H1 (cell line): ENCODE data around the gene TMPRSS9.

Experiments used
- CEBPB ChIP-seq: IDR thresholded peaks from 2 replicates; pipeline ENCODE4 v1.6.1; 2012; ENCODE audit warnings: low read depth, low read length
- CHD1 ChIP-seq: IDR thresholded peaks from 2 replicates; pipeline ENCODE4 v1.6.1; 2012; ENCODE audit warnings: low read depth, low read length, improper control_type of control experiment
- FOSL1 ChIP-seq: IDR thresholded peaks from 2 replicates; pipeline ENCODE4 v1.6.1; 2011; ENCODE audit warnings: mild to moderate bottlenecking, low read depth, low read length, moderate library complexity; ENCODE audit not compliant: insufficient read depth
- SAP30 ChIP-seq: fragments of 300-600 bp; sonication (generic); IDR thresholded peaks from 2 replicates; pipeline ENCODE4 v1.7.1; 2012; ENCODE audit warnings: low read length, moderate library complexity, mild to moderate bottlenecking, inconsistent platforms; ENCODE audit not compliant: insufficient read depth, insufficient replicate concordance
- SIRT6 ChIP-seq: IDR thresholded peaks from one replicate; pipeline ENCODE4 v1.7.1; 2012; ENCODE audit warnings: low read length, inconsistent platforms
- USF2 ChIP-seq: IDR thresholded peaks from 2 replicates; pipeline ENCODE4 v1.6.1; 2011; ENCODE audit warnings: low read length, improper control_type of control experiment
- TF ChIP-seq, protein P1 (sequence below), 3 experiments: IDR thresholded peaks; 1 replicate in 2 of 3; 2 replicates in 1 of 3; pipeline versions ENCODE4 v1.5.1 to v1.6.1; 2011; ENCODE audit warnings: low read length in 3 of 3, mild to moderate bottlenecking in 3 of 3, inconsistent platforms in 2 of 3, low read depth in 1 of 3, moderate library complexity in 1 of 3; ENCODE audit not compliant: insufficient read depth in 1 of 3; ENCODE audit errors: control extremely low read depth in 1 of 3

- TF ChIP-seq CHD1, result no peak
- TF ChIP-seq CEBPB, result no peak
- TF ChIP-seq, protein P1, sequence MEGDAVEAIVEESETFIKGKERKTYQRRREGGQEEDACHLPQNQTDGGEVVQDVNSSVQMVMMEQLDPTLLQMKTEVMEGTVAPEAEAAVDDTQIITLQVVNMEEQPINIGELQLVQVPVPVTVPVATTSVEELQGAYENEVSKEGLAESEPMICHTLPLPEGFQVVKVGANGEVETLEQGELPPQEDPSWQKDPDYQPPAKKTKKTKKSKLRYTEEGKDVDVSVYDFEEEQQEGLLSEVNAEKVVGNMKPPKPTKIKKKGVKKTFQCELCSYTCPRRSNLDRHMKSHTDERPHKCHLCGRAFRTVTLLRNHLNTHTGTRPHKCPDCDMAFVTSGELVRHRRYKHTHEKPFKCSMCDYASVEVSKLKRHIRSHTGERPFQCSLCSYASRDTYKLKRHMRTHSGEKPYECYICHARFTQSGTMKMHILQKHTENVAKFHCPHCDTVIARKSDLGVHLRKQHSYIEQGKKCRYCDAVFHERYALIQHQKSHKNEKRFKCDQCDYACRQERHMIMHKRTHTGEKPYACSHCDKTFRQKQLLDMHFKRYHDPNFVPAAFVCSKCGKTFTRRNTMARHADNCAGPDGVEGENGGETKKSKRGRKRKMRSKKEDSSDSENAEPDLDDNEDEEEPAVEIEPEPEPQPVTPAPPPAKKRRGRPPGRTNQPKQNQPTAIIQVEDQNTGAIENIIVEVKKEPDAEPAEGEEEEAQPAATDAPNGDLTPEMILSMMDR (IDR thresholded peaks at IDR 0.05; ENCODE audit: control extremely low read depth in 1 of 3, insufficient read depth in 1 of 3, low read depth in 1 of 3, low read length in 3 of 3), result no peak
- TF ChIP-seq FOSL1, result no peak
- no peak for TF ChIP-seq USF2
- no peak for TF ChIP-seq SIRT6
- TF ChIP-seq SAP30, result no peak
Observed at GRCh38 chr19:2341982-2342381, 18.1 kb upstream of the TMPRSS9 start.
